Nucleus accumbens (tissue), 56 donors: Measurements from ENCODE around the gene SMPD3.

Source experiments
- DNase-seq, 56 donors: peaks; one replicate each; lab custom pipeline; 2025; lab: John Stamatoyannopoulos, UW

SMPD3 gene

GRCh38 chr16:68387301-68387700, 61.0 kb downstream of the SMPD3 start:
- no peak for DNase-seq

- no peak for DNase-seq
Measured at GRCh38 chr16:68386628-68387027, 61.7 kb downstream of the SMPD3 start.

GRCh38 chr16:68385371-68385770, 62.9 kb downstream of the SMPD3 start:
- DNase-seq, result no peak

- no peak for DNase-seq
Measured at GRCh38 chr16:68384288-68385161, 63.8 kb downstream of the SMPD3 start.

- no peak for DNase-seq
Measured at GRCh38 chr16:68383858-68384257, 64.5 kb downstream of the SMPD3 start.

GRCh38 chr16:68382296-68382718, 66.0 kb downstream of the SMPD3 start:
- DNase-seq, result no peak

- DNase-seq, result no peak
Measured at GRCh38 chr16:68381363-68381724, 67.0 kb downstream of the SMPD3 start.

- DNase-seq, result no peak
Measured at GRCh38 chr16:68380676-68381362, 67.5 kb downstream of the SMPD3 start.

GRCh38 chr16:68380348-68380670, 68.0 kb downstream of the SMPD3 start:
- no peak for DNase-seq

GRCh38 chr16:68379472-68380347, 68.6 kb downstream of the SMPD3 start:
- no peak for DNase-seq

- peak in 1 of 56 donors; percentile 10 for DNase-seq
Measured at GRCh38 chr16:68378436-68379415, 69.6 kb downstream of the SMPD3 start.

GRCh38 chr16:68377667-68378393, 70.5 kb downstream of the SMPD3 start:
- peak in 21 of 56 donors; percentile 15 to 67 (median 26) for DNase-seq

- DNase-seq, result no peak
Measured at GRCh38 chr16:68377221-68377620, 71.1 kb downstream of the SMPD3 start.

GRCh38 chr16:68376590-68376989, 71.7 kb downstream of the SMPD3 start:
- DNase-seq, result no peak

GRCh38 chr16:68375801-68376536, 72.3 kb downstream of the SMPD3 start:
- DNase-seq, result no peak

- no peak for DNase-seq
Measured at GRCh38 chr16:68374961-68375660, 73.2 kb downstream of the SMPD3 start.

GRCh38 chr16:68374246-68374805, 74.0 kb downstream of the SMPD3 start:
- DNase-seq, result peak in 1 of 56 donors; percentile 28
